Thymus (tissue), 11 donors: ENCODE measurements around the gene RANBP3. TPM values are rescaled to one million over a fixed set of nuclear protein-coding genes. Genes with fewer than 3 reads are reported as not detected.

Experiments
- DNase-seq, 9 donors: peaks; one replicate each; pipeline ENCODE4 v3.0.0-alpha.2; 2013; ENCODE audit warnings: low spot score in 9 of 9, low read depth in 6 of 9, missing footprints in 1 of 9
- H3K27ac ChIP-seq, 2 donors: one replicate each; pipeline ENCODE4 v1.5.1; 2013; ENCODE audit warnings: control low read depth in 1 of 2, low read depth in 1 of 2, low read length in 1 of 2, mild to moderate bottlenecking in 1 of 2, moderate library complexity in 1 of 2
- H3K27me3 ChIP-seq, 2 donors: one replicate each; pipeline ENCODE4 v1.5.1; 2013; ENCODE audit warnings: low read length in 1 of 2; ENCODE audit not compliant: control insufficient read depth in 2 of 2, insufficient read depth in 1 of 2
- H3K36me3 ChIP-seq, 2 donors: one replicate each; pipeline ENCODE4 v1.5.1; 2013; ENCODE audit warnings: low read length in 1 of 2, mild to moderate bottlenecking in 1 of 2, moderate library complexity in 1 of 2; ENCODE audit not compliant: control insufficient read depth in 2 of 2, insufficient read depth in 2 of 2
- H3K4me1 ChIP-seq, 2 donors: one replicate each; pipeline ENCODE4 v1.5.1; 2013; ENCODE audit warnings: low read length in 2 of 2; ENCODE audit not compliant: control insufficient read depth in 2 of 2, insufficient read depth in 2 of 2
- H3K4me3 ChIP-seq, 2 donors: one replicate each; pipeline ENCODE4 v1.5.1; 2013; ENCODE audit warnings: low read length in 2 of 2, control low read depth in 1 of 2, mild to moderate bottlenecking in 1 of 2
- H3K9me3 ChIP-seq, 2 donors: one replicate each; pipeline ENCODE4 v1.5.1; 2013; ENCODE audit warnings: low read length in 1 of 2, mild to moderate bottlenecking in 1 of 2; ENCODE audit not compliant: control insufficient read depth in 2 of 2, insufficient read depth in 1 of 2
- WGBS: extraction: QIAGEN DNeasy Blood & Tissue Kit; methylation state at CpG from one replicate; pipeline ENCODE4 v1.1.7; 2013; 5-methylcytosine and 5-hydroxymethylcytosine counted together
- polyA plus RNA-seq: library from polyadenylated mRNA; stranded (reverse); fragments of 200-250 nt; gene quantifications from one replicate; pipeline ENCODE4 v1.2.3, GENCODE V29; 2013
- total RNA-seq: library from RNA; stranded (reverse); fragments of 120-200 nt; gene quantifications from one replicate; pipeline ENCODE4 v1.2.4, GENCODE V29; 2013
- donor health status: healthy.

The RANBP3 gene
- total and polyA plus RNA-seq, 2 donors = 36.7 to 39.0 TPM

DNA sequence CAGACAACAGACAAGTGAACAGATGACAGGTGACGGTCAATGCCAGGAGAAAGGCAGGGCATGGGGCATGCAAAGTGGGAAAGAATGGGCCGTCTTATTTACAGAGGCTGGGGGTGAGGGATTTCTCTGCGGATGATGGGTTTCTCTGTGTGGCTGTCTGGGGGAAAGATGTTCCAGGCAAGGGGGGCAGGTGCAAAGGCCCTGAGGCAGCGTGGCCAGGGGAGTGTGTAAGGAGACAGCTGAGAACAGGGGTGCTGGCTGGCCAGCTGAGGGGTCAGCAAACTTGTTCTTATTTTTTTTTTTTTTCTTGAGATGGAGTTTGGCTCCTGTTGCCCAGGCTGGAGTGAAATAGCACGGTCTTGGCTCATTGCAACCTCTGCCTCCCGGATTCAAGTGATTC, 21.8 kb upstream of the RANBP3 start:
- H3K36me3 ChIP-seq = peaks cover 12 to 54% of the 10 kb centered on the region in 2 donors
- no peak for DNase-seq
- WGBS = 98% methylated on average over 6 of the region's 6 CpGs

GRCh38 chr19:5997371-5997770, 19.4 kb upstream of the RANBP3 start:
- DNase-seq = no peak
- 96% methylated on average over 17 of the region's 17 CpGs for WGBS
- Histone ChIP-seq H3K27ac (no peak overlapping the region), H3K4me3 (no peak overlapping the region), H3K27me3 (no peaks in the 10 kb centered on the region), H3K9me3 (peaks cover 2 to 4% of the 10 kb centered on the region in 2 donors), H3K4me1 (peaks cover 0 to 15% of the 10 kb centered on the region in 2 donors), H3K36me3 (peaks cover 9 to 56% of the 10 kb centered on the region in 2 donors)

More for the DNA sequence above, 21.8 kb upstream of the RANBP3 start:
- no peaks in the 10 kb centered on the region for H3K4me1 ChIP-seq
- no peak overlapping the region for H3K4me3 ChIP-seq
- H3K27me3 ChIP-seq = no peaks in the 10 kb centered on the region
- H3K9me3 ChIP-seq = peaks cover 2 to 4% of the 10 kb centered on the region in 2 donors
- H3K27ac ChIP-seq = no peak overlapping the region

DNA sequence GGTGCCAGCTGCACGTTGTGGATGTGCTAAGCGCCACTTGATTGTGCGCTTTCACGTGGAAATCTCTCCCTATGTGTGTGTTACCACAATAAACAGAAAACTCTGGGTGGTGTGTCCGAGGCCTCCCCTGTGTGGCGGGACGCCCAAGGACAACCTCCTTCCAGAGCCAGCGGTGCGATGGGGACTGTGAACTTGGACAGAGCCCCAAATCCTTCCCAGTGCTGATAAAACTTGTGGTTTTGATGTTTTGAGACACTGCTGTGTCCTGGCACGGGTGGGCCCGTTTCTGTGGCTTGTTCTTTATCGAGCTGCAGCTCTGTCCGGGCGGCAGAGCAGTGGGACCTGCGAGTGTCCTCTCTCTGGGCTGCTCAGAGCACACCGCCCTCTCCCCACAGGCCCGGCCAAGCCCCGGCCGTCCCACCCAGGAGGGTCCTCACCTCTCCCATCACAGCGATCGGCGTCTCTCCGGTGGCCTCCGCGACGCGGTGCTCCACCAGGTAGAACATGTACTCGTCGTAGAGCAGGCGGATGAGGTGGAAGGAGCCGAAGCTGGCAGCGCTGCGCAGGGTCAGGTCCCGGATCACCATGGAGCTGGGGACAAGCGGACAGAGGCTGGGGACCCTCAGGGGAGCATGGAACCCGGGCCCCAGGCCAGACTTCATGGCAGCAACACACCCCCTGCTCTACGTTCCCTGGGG, 18.8 kb upstream of the RANBP3 start:
- H3K9me3 ChIP-seq = peaks cover 2 to 4% of the 10 kb centered on the region in 2 donors
- no peak overlapping the region for H3K27ac ChIP-seq
- H3K36me3 ChIP-seq = peaks cover 9 to 52% of the 10 kb centered on the region in 2 donors
- H3K4me1 ChIP-seq = peaks cover 0 to 16% of the 10 kb centered on the region in 2 donors
- H3K27me3 ChIP-seq = no peaks in the 10 kb centered on the region
- DNase-seq = no peak
- WGBS = 97% methylated on average over 37 of the region's 37 CpGs
- no peak overlapping the region for H3K4me3 ChIP-seq

GRCh38 chr19:5996102-5996501, 18.2 kb upstream of the RANBP3 start:
- Histone ChIP-seq H3K27me3 (no peaks in the 10 kb centered on the region), H3K27ac (no peak overlapping the region), H3K4me1 (peaks cover 0 to 16% of the 10 kb centered on the region in 2 donors), H3K9me3 (peaks cover 2 to 9% of the 10 kb centered on the region in 2 donors), H3K4me3 (no peak overlapping the region), H3K36me3 (peaks cover 9 to 46% of the 10 kb centered on the region in 2 donors)
- DNase-seq = no peak
- 96% methylated on average over 26 of the region's 26 CpGs for WGBS

DNA sequence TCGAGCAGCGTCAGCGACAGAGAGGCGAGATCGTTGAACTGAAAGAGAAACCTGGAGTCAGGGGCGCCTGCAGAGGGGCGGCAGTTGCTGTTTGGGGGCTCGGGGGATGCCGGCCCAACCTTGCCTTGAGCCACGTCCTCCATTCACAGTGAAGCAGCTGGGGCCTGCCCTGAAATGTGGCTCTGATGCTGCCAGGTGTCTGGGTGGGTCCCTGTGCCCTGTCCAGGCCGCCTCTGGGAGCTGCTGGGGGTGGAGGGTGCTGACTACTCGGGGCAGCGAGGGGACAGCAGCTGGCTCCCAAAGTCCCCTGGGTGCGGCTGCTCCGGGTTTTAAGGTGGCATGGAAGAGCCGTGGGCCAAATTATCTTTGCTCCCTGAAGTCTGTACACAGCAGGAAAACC, 17.7 kb upstream of the RANBP3 start:
- Histone ChIP-seq H3K36me3 (peaks cover 7 to 43% of the 10 kb centered on the region in 2 donors), H3K4me1 (peaks cover 0 to 16% of the 10 kb centered on the region in 2 donors), H3K4me3 (no peak overlapping the region), H3K27me3 (no peaks in the 10 kb centered on the region), H3K27ac (no peak overlapping the region), H3K9me3 (peaks cover 2 to 11% of the 10 kb centered on the region in 2 donors)
- 98% methylated on average over 16 of the region's 16 CpGs for WGBS
- DNase-seq = no peak

- peaks cover 0 to 16% of the 10 kb centered on the region in 2 donors for H3K4me1 ChIP-seq
- no peaks in the 10 kb centered on the region for H3K27me3 ChIP-seq
- H3K36me3 ChIP-seq = peaks cover 4 to 39% of the 10 kb centered on the region in 2 donors
- H3K9me3 ChIP-seq = peaks cover 0 to 12% of the 10 kb centered on the region in 2 donors
- DNase-seq = no peak
- no peak overlapping the region for H3K27ac ChIP-seq
- 97% methylated on average over 29 of the region's 29 CpGs for WGBS
- no peak overlapping the region for H3K4me3 ChIP-seq
Observed at GRCh38 chr19:5994405-5995165, 16.6 kb upstream of the RANBP3 start.

GRCh38 chr19:5993648-5994358, 15.9 kb upstream of the RANBP3 start:
- Histone ChIP-seq H3K27me3 (no peaks in the 10 kb centered on the region), H3K4me3 (no peak overlapping the region), H3K27ac (no peak overlapping the region), H3K36me3 (peaks cover 0 to 39% of the 10 kb centered on the region in 2 donors), H3K4me1 (peaks cover 0 to 16% of the 10 kb centered on the region in 2 donors), H3K9me3 (peaks cover 0 to 12% of the 10 kb centered on the region in 2 donors)
- DNase-seq = no peak
- 85% methylated on average over 30 of the region's 30 CpGs for WGBS

DNA sequence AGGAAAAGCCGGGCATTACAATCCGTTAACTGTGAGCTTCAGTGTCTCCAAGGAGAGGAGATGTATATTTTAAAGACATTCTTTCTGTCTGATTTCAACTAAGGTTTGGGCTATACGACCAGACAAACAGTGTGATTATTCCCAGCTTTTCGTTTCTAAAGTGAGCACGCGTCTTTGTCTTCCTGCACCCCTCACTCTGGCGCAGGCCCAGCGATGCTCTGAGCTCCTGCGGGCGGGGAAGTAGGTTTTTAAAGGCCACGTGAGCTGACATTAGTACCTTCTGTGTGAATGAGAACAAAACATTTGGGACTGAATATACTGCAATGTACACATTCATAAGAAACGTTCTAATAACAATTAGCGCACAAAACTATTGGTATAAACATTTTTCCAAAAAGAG, 15.3 kb upstream of the RANBP3 start:
- Histone ChIP-seq H3K4me3 (no peak overlapping the region), H3K4me1 (peaks cover 0 to 16% of the 10 kb centered on the region in 2 donors), H3K27me3 (no peaks in the 10 kb centered on the region), H3K27ac (peak overlapping the region in 1 of 2 donors; percentile 23), H3K9me3 (peaks cover 0 to 12% of the 10 kb centered on the region in 2 donors), H3K36me3 (peaks cover 0 to 35% of the 10 kb centered on the region in 2 donors)
- WGBS = 89% methylated on average over 13 of the region's 13 CpGs
- no peak for DNase-seq
